Activated CD4-positive, alpha-beta T cell treated with anti-CD3 and anti-CD28 coated beads for 48 hours (primary cell): Measurements from ENCODE around the gene ZBTB48.
"Not testable (repeated sequence)": the region's sequence is repeated elsewhere in the genome, so short reads cannot be mapped to it uniquely, and the experiment has no call there.

Experiments used
- DNase-seq: peaks from one replicate; pipeline ENCODE4 v3.0.0-alpha.2; 2020

The ZBTB48 gene

DNA sequence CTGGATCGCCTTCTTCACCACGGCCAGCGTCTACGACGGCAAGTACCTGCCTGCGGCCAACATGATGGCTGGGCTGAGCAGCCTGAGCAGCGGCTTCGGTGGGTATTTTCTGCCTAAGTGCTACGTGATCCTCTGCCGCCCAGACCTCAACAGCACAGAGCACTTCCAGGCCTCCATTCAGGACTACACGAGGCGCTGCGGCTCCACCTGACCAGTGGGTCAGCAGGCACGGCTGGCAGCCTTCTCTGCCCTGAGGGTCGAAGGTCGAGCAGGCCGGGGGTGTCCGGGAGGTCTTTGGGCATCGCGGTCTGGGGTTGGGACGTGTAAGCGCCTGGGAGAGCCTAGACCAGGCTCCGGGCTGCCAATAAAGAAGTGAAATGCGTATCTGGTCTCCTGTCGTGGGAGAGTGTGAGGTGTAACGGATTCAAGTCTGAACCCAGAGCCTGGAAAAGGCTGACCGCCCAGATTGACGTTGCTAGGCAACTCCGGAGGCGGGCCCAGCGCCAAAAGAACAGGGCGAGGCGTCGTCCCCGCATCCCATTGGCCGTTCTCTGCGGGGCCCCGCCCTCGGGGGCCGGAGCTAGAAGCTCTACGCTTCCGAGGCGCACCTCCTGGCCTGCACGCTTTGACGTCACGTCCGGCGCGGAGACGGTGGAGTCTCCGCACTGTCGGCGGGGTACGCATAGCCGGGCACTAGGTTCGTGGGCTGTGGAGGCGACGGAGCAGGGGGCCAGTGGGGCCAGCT, at the start of gene ZBTB48:
Gene ZBTB48, plus strand, starts transcription at position 621 of the 745 bp plus-strand sequence. CDS start 616 bp downstream, outside the sequence.
- peak; percentile 99 for DNase-seq

DNA sequence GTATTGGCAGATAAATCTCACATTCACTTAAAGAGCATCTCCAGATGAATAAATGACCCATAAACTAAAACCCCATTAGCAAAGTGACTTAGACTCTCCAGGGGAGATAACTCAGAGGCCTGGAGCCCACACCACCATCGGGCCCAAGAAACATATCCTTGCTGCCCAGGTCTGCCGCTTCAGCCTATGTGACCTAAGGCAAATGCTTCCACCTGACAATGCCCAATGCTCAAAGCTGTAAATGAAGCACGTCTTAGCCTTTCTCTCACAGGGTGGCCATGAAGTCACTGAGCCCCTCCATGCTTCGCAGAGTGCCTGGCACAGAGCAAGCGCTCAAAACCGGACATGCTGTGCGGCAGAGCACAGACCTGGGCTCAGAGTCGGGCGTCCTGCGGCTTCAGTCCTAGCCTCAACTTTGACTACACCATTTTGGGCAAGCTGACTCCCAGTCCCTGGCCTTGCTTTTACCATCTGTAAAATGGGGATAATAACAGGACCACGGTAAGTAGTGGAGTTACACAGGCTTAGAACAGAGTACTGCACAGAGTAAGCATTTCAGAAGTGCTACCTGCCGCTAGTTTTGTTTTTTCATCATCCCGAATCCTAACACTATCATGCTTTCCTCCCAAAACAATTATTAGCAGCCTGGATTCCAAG, 49.2 kb upstream of the ZBTB48 start:
- no peak for DNase-seq

DNA sequence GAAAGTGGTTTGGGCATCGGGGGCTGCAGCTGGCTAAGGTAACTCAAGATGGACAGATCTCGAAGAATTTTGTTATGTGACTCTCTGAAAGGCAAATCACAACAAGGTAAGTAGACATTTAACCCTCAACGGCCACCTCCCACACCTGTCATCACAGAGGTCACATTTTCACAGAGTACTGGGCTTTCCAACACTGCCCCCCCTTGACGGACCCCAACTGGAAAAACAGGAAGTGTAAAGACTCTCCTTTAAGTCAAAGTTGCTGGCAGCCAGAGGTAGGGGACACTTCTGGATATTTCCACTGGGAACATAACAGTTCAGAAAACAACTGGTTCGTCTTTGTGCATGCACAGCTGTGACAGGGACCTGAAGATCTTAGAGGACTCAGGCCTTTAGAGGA, 47.8 kb upstream of the ZBTB48 start:
- DNase-seq: no peak

DNA sequence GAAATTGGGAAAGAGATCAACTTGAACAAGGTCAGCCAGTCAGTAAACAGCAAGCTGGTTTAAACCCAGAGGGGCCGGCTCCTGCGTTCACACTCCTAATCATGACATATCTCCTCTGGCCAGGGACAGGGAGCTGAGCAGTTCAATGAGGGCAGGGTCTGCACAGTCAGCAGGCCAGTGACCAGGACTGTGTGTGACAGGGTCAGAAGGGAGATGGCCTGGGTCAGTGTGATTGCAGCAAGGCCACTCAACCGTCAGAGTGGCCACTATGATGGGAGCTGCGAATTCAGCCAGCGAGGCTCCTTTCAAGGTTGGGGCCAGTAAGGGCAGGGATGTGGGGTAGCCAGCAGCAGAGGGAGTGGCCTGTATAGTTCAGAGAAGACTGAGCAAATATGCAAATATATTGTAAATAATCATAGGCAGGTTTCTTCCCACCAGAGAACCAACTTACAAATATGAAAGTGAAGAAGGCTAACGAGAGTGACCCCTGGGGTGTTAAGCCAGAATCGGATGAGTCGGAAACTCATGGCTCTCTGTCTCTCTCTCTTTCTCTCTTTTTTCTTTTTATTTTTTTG, 45.5 kb upstream of the ZBTB48 start:
- DNase-seq: no peak

DNA sequence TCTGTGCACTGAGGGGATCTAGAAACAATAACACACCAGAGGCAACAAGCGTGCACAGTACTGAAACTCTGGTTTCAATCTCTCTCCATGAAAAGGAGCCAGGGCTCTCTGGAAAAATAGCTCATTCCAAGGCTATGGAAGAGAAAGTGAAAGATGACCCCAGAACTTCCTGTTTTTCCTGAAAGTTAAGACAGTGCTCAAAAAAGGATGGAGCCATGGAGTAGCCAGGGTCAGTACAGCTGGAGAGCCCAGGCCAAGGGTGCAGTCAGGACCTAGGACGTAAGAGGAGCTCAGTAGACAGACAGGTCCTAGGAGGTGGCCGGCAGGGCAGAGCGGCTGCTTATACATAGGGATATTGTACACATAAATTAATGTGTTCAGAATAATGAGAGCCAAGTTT, 44.6 kb upstream of the ZBTB48 start:
- DNase-seq: no peak

DNA sequence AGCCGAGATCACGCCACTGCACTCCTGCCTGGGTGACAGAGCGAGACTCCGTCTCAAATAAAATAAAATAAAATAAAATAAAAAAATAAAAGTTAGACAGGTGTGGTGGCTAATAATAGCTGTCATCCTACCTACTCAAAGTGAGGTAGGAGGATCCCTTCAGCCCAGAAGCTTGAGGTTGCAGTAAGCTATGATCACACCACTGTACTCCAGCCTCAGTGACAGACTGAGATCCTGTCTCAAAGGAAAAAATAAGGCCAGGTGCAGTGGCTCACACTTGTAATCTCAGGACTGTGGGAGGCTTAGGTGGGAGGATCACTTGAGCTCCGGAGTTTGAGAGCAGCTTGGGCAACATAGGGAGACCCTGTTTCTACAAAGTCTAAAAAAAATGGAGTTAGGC, 43.5 kb upstream of the ZBTB48 start:
- no peak for DNase-seq

DNA sequence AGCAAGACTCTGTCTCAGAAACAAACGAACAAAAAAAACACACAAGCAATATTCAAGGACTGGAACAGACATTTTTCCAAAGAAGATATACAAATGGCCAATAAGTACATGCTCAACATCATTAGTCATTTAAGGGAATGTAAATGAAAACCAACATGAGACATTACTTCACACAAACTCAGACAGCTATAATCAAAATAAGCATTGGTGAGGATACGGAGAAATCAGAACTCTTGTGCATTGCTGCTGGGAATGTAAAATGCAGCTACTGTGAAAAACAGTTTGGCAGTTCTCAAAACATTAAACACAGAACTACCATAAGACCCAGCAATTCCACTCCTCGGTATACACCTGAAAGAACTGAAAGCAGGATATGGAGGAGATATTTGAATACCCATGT, 40.8 kb upstream of the ZBTB48 start:
- no peak for DNase-seq

DNA sequence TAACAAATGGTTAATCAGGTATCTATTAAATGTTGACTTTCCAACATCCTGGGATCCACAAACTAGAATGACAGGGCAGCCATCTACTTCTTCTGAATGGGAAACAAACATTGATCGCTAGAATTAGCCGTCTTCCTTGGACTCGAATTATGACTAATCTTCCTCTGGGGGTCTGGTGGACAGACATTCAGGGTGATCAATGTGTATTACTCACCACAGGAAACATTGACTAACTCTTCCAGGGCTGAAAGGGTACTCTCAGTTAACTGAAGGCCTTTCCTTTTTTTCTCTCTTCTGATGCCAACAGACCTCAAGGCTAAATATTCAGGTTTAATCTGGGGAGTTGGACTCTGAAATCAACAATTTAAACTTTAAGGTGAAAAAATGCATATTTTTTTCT, 35.0 kb upstream of the ZBTB48 start:
- no peak for DNase-seq

DNA sequence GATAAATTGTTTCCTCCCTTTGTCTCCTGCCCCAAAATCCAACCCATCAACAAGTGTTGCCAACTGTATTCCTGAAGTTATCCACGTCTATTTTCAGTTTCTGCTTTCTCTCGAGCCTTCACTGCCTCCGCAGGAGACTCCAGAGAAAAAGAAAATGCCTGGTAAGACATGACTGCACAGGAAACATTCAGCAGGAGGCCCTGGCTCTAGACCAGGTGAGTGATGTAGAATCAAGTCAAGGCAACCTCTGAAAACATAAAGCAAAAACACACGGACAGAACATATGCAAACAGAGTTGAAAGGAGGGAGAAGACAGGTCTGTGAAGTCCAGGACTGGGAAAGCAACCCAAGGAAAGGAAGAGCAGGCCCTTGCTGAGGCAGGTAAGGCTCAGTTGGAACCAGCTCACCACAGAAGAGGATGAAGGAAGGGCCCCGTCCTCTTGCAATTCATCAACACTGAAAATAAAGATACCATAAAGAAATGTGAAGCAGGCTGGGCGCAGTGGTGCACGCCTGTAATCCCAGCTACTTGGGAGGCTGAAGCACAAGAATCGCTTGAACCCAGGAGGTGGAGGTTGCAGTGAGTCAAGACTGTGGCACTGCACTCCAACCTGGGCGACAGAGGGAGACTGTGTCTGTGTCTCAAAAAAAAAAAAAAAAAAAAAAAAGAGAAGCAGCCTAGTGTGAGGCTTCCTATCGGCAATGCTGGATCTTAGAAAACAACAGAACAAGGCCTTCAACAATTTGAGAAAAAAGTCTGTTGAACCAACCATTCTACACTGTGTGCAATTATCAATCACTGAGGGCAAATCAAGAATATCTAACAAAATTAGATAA, 34.3 kb upstream of the ZBTB48 start:
- DNase-seq: no peak

DNA sequence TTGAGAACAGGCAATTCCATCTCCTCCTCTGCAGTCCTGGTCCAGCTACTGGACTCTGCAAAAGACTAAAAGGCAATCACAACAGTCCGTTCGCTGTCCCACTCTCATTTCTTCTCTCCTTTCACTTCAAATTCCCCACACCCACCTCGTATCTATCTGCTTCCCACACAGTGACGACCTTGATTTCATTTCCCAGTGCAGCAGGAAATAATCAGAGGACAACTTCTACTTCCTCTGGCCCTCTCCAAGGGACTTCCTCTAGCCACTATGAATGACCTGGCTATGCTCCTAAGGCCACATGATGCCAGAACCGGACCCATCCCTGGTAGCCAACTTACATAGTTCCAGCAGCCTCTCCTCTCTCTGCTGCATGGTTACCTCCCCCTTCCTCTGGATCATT, 33.5 kb upstream of the ZBTB48 start:
- no peak for DNase-seq

DNA sequence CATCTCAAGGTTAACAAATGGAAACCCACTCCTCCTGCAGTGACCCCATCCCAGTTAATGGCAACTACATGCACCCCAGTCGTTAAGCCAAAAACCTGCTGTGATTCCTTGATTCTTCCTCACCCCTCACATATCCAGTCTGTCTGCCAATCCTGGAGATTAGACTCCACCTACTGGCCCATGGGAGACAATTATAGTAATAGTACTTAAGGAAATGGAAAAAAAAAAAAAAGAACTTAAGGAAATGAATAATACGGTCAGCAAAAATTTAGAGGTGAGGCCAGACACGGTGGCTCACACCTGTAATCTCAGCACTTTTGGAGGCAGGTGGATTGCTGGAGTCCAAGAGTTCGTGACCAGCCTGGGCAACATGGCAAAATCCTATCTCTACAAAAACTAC, 32.5 kb upstream of the ZBTB48 start:
- DNase-seq: no peak

DNA sequence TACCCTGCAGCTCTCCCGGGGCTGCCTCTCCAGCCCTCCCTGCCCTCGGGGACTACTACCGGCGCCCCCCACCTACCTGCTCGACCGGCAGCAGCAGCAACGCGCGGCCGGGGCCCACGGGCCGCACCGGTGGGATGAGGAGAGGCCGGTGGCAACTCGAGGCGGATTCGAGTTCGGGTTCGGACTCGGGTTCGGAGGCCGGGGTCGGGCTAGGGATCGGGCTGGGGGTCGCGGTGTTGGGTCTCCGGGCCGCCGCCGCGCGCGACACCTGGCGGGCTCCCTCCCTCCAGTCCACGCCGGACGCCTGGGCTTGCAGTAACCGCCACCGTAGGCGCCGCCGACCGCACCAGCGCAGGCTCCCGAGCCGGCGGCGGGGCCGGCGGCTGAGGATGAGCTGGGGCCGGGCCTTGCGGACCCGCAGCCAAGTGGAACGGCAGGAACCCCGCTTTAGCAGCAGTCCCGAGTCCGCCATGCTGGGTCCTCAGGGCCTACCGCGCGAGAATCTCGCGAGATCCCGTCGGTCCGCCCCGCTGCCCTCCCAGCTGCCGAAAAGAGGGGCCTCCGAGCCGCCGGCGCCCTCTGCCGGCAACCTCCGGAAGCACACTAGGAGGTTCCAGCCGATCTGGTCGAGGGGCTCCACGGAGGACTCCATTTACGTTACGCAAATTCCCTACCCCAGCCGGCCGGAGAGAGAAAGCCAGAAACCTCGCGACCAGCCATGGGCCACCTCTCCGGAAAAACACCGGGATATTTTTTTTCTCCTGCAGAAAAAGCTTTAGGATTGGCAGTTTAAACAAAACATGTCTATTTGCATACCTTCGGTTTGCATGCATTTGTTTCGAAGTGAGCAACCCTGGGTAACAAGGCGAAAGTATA, 25.5 kb upstream of the ZBTB48 start, which contains the start of gene NOL9:
Gene NOL9, minus strand, starts transcription at position 483 of the 876 bp plus-strand sequence. Its CDS starts 11 bp downstream, at position 472.
- peak; percentile 96 for DNase-seq

DNA sequence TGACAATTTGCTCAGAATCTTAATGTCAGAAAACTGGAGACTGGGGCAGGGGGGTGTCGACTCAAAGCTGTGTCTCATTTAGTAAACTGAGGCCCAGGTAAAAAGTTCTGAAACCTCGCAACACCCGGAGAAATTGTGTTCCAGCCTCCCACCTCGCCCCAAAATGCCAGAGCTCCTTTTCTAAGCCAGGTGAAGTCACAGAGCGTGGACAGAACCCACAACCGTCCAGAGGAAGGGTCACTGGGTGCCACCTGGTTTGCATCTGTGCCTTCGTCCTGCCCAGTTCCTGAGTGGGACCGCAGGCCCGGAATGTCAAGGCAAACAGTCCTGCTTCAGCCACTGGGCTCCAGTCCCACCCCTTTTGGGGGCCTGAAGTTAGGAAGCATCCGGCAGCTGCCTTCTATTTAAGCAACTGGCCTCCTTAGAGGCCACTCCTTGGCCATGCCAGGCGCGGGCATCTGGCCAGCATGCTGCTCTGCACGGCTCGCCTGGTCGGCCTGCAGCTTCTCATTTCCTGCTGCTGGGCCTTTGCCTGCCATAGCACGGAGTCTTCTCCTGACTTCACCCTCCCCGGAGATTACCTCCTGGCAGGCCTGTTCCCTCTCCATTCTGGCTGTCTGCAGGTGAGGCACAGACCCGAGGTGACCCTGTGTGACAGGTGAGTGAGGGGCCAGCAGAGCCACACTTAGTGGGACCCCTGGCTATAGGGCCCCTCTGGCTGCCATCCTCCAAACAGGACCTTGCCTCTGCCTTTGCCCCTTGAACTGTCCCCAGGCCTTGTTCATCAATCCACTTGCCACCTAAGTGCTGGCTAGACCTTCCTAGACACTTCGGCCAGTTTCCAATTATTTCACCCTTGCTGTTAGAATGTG, 24.7 kb upstream of the ZBTB48 start, which contains the start of gene TAS1R1:
Gene TAS1R1, plus strand, starts transcription at position 401 of the 872 bp plus-strand sequence. Its CDS starts 67 bp downstream, at position 468.
- no peak for DNase-seq

DNA sequence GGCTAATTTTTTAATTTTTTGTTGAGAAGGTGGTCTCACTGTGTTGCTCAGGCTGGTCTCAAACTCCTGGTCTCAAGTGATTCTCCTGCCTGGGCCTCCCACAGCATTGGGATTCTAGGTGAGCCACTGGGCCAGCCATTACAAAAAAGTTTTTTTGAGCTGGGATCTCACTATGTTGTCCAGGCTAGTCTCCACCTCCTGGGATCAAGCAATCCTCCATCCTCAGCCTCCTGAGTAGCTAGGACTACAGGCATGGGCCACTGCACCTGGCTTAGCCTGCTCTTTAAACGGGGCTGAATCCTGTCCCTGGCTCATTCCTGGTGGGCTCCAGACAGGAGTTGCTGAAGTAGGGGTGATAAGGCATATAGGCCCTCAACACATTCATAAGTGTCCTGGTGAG, 22.2 kb upstream of the ZBTB48 start:
- DNase-seq: no peak

DNA sequence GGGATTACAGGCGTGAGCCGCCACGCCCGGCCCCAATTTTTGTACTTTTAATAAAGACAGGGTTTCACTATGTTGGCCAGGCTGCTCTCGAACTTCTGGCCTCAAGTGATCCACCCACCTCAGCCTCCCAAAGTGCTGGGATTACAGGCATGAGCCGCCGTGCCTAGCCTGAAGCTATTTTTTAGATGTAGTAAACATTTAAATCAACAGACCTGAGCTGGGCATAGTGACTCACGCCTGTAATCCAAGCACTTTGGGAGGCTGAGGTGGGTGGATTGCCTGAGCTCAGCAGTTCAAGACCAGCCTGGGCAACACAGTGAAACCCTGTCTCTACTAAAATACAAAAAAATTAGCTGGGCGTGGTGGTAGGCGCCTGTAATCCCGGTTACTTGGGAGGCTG, 20.6 kb upstream of the ZBTB48 start:
- DNase-seq: not testable (repeated sequence)

DNA sequence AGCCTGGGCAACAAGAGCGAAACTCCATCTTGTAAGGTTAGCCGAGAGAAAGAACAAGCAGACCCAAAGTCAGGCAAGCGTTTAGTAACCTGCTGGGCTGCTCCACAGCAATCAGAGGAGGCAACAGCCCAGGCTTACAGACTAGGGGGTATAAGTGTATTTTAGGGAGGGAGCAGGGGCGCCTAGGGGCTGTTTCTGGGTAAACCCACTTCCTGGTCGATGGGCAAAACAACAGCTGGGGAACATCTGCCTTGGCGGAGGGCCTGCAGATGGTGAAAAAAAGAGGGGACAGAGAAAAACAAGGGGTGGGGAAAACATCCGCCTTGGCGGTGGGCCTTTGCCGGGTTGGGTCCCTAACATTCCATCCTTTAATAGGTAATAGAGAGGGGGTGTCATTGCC, 19.5 kb upstream of the ZBTB48 start:
- no peak for DNase-seq

DNA sequence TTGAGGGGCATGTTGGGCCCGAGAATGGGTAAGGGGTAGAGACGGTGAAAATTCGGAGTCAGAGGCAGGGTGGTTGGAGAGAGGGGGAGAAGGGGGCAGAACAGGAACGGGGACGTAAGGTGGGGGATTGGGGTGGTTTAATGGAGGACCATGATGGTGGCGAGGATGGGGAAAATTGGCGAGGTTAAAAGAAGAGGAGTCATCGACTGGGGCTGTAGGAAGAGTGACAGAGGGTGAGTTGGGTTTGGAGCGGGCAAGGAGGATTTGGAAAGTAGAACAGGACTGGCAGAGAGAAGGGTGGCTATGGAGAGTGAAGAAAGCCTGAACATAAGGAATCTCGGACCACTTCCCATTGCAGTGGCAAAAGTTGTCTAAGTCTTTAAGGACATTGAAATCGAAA, 10.8 kb upstream of the ZBTB48 start:
- no peak for DNase-seq

DNA sequence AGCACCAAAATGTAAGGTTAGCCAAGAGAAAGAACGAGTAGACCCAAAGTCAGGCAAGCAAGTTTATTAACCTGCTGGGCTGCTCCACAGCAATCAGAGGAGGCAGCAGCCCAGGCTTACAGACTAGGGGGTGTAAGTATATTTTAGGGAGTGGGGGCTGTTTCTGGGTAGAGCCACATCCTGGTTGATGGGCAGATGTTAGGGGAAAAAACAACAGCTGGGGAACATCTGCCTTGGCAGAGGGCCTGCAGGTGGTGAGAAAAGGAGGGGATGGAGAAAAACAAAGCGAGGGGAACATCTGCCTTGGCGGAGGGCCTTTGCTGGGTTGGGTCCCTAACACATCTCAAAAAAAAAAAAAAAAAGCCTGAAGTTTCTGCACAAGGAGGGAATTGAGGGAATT, 9.7 kb upstream of the ZBTB48 start:
- DNase-seq: no peak

DNA sequence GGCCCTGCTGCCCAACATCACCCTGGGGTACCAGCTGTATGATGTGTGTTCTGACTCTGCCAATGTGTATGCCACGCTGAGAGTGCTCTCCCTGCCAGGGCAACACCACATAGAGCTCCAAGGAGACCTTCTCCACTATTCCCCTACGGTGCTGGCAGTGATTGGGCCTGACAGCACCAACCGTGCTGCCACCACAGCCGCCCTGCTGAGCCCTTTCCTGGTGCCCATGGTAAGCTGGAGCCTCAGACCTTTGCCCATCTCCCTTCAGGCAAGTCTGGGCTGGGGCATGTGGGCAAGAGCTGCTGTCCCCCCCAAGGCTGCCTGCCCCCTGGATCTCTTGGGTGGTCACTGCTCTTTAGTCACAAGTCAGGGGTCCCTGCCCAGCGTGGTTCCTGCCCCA, 8.8 kb upstream of the ZBTB48 start:
- DNase-seq: no peak

DNA sequence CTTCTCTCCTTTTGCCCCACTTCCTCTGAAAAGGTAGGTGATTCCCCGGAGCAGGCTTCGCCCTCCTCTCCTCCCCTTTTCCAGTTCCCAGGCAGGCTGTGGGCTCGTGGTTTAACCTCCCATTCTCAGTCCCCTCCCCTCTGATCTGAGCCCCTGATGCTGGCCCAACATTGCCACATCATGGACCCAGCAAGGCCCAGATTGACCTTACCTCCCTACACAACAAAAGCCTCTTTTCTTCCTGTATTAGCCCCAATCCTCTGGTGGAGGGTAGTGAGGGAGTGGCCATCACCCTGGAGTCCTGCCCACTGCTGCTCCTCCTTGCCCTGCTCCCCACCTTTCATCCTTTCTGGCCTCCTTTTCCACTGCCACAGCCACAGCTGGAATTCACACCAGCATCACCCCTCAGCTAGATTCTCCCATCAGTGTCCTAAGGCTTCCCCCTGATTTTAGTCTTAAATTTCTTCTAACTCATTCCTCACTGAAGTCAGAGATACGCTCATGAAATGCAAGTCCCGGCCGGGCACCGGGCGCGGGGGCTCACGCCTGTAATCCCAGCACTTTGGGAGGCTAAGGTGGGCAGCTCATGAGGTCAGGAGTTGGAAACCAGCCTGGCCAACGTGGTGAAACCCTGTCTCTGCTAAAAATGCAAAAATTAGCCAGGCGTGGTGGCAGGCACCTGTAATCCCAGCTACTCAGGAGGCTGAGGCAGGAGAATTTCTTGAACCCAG, 7.0 kb upstream of the ZBTB48 start:
- no peak for DNase-seq
